ENCODE measurements around the gene PEAR1.

The PEAR1 gene

GRCh38 chr1:156961709-156962108 is 68.2 kb downstream of the PEAR1 start:
- TF ChIP-seq TEAD4 (IDR thresholded peaks at IDR 0.05) (no peak), REST (IDR thresholded peaks at IDR 0.05; ENCODE audit: low read depth) (no peak), CREB1 (IDR thresholded peaks at IDR 0.05; ENCODE audit: low read depth) (no peak), RAD21 (IDR thresholded peaks at IDR 0.05; ENCODE audit: low read depth) (0 out of 2 replicates have a peak, but pooled peaks have one; percentile 12)

- TF ChIP-seq EP300 (IDR thresholded peaks at IDR 0.05; ENCODE audit: borderline replicate concordance): no peak
Measured at GRCh38 chr1:156963621-156964020, 70.1 kb downstream of the PEAR1 start.

- TF ChIP-seq REST (IDR thresholded peaks at IDR 0.05; ENCODE audit: low read depth) (no peak), CEBPB (IDR thresholded peaks at IDR 0.05) (no peak), FOXM1 (IDR thresholded peaks at IDR 0.05; ENCODE audit: borderline replicate concordance, low read depth) (no peak), TCF12 (IDR thresholded peaks at IDR 0.05; ENCODE audit: low read depth) (no peak), RAD21 (IDR thresholded peaks at IDR 0.05; ENCODE audit: low read depth) (no peak), TEAD4 (IDR thresholded peaks at IDR 0.05) (no peak), ZBTB7A (IDR thresholded peaks at IDR 0.05; ENCODE audit: low read depth) (no peak), EGR1 (IDR thresholded peaks at IDR 0.05) (no peak), CREB1 (IDR thresholded peaks at IDR 0.05; ENCODE audit: low read depth) (no peak), NFIC (IDR thresholded peaks at IDR 0.05) (no peak), MAX (IDR thresholded peaks at IDR 0.05) (no peak)
Measured at GRCh38 chr1:156964441-156964840, 70.9 kb downstream of the PEAR1 start.
